Stimulated activated CD8-positive, alpha-beta memory T cell treated with anti-CD3 and anti-CD28 coated beads, Interleukin-12 subunit alpha, Interleukin-12 subunit beta, amount 100 ng/mL, for 24 hours (primary cell): ENCODE data around the gene ERC2.

Experiments used
- DNase-seq: peaks from one replicate; pipeline ENCODE4 v3.0.0-alpha.2; 2020; ENCODE audit errors: extremely low read depth

ERC2 gene

DNA sequence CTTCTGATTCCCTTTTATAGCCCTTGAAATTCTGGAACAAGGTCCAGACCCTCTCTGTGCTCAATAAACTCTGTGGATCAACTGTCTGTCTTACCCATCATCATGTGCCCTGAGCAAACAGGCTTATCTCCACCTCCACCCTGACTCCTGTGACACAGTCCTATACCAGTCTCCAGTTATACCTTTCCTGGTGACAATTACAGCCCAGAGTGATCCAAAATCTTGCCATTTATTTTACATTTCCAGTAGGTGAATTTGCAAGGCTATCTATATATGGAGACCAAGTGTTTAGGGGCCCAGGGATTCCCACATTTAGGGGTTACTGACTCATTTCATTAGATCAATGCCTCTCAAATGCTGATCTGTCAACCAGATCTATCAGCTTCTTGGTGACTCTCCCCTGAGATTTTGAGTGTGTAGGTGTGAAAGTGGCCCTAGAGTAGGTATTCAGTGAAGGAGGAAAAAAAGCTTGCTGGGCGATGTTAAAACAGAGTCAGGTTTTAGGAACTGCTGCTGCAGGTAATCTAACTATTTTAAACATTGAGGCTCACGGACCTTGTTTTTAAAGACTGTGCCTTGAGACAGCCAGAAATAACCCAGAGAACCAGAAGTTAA, 751.5 kb downstream of the ERC2 start:
- DNase-seq, result no peak

DNA sequence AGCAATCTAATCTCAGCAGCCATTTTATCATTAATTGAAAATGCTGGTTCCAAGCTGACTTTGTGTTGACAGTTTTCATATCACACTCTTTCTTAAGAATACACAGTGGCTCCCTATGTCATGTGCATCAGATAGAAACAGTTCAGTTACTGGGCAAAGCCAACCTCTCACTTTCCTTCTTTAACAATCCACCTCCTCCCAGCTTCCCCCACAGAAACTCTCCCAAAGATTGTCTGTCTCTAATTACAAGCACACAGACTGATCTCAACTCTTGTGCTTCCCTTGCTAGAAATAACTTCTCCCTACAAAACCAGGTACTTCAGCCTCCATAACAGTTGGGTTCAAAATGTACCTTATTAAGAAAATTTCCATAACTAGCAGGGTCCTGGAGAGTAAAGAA, 752.2 kb downstream of the ERC2 start:
- DNase-seq, result no peak

DNA sequence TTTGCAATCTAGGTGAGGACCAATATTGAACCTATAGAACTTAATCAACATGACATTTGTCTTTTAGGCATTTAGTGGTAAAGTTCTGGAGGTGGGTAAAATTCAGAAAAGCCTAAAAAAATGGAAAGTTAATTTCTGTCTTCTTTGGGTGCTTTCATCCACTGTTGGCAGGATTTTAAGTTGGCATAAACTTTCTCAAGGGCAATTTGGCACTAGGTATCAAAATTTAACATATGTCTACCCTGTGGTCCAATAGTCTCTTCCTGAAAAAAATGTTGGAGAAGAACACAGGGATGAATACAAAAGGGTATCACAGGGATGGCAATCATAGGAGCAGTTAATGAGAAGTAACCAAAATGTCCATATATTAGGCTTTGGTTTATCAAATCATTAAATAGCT, 754.2 kb downstream of the ERC2 start:
- no peak for DNase-seq

DNA sequence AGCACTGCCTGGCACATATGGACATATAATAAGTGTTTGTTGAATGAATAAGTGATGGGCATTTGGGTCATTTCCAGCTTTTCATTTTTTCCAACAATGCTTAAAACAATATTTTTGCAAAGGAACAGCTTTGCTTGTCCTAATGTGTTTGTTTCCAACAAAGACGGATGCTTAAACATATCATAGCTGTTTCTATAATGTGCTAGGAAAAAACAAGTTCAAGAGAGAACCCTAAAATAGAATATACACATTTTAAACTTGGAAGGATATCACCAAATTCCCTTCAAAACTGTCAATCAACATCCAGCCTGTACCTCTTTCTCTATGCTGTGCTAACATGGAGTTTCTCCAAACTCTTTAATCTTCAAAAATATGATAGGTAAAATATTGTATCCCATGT, 756.6 kb downstream of the ERC2 start:
- DNase-seq, result no peak

DNA sequence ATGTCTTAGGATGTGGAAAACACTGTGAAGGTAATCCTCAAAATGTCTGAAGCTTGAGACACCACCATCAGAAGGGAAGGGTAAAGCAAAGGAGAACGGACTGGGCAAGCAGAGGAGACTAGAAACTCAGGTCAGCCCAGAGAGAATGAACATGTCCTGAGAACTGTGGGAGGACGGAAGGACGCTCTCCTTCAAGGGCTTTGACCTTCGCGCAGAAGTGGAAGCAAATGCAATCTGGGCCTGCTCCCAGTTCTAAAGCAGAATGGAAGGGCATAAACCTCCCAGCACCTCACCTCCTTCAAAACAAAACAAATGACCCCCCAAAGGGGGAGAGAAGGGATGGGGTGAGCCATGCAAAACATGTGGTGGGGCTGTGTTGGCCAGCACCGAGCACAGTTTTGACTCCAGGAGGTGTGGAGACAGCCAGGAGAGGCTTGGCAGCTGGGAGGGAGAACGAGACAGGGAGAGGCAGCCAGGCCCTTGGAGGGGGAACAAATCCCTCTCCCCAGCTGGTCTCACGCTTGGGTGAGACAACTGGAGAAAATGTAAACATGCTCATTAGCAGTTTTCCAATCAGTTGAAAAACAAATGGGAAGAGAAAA, 758.8 kb downstream of the ERC2 start:
- DNase-seq, result no peak

DNA sequence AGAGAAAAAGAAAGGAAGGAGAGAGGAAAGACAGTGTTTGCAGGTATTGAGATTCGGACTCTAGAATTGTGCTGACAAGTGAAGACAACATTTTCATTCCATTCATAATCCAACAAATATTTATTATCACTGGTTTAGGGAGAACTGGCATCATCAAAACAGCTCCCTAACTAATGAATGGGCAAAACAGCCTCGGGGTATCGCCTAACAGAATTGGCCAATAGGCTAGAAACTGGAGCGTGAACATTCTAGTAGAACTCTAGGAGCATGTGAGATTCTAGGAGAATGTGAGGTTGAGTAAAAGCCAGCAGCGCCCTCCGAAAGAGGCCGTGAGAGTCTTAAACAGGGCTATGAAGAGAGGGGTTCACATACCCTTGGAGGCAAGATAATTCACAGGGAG, 759.3 kb downstream of the ERC2 start:
- no peak for DNase-seq

DNA sequence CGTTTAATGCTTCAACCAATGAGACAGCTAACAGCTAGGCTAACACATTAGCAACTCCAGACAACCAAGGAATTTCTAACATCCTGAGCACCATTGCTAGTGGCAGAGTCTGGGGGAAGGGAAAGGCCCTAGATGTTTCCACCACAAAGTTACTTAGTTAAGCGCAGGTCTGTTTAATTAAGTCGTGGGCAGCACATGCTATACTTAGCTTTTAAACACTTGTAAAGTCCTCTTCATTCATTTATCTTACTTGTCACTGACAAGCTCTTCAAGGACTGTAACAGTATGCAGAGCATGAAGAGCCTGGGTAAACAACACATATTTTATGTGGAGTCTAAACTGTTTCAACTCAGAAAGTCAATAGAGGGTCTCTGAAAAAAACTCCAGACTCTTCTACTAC, 760.0 kb downstream of the ERC2 start:
- no peak for DNase-seq

DNA sequence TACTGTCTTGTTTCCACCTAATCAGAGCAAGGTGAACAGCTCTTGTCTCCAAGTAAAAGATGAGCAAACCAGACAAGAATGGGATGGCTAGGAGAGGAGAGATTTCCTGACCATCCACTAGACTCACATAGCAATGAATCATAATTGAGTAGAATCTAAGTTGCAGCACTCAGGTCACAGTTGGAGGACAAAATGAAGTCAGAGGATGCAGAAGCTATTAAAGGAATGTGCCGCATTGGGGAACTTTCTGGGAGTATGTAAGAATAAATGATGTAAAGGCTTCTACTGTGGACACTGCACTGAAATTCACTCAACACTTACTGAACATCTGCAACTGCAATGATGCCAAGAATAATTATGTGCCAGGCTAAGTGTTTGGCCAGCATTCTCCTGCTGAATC, 763.7 kb downstream of the ERC2 start:
- DNase-seq, result no peak

DNA sequence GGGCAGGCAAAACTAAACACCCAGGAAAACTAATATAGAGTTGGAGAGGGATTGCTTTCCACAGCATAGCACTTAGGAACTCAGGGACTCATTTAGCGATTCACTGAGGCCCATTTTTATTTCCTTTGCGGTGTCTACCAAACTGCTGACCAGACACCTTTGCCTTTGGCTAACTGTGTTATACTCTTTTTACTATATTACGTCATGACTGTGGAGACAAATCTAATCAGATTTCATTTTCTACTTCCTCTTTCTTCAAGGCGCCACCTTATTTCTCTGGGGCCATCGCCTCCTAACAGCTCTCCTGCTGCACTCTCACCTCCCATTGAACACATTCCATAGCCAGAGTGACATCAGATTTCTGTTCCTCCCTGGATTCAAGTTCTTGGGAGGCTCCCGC, 765.4 kb downstream of the ERC2 start:
- no peak for DNase-seq

DNA sequence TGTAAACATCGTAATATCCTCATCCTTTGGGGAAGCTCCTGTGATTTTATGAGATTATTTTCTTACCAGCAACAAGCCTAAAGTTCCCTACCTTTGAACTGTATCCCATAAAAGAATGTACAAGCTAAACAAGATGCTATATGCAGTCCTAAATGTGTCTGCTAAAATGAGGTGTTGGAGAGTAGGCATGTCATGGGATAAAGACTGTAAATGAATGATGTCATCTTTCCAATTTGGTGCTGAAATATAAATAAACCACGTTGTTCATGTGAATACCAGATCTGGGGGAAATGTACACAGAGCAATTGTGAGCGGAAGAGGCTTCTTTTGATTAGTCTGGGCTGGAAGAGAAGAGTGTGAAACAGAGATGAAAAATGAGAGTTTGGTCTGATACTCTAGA, 766.3 kb downstream of the ERC2 start:
- no peak for DNase-seq

DNA sequence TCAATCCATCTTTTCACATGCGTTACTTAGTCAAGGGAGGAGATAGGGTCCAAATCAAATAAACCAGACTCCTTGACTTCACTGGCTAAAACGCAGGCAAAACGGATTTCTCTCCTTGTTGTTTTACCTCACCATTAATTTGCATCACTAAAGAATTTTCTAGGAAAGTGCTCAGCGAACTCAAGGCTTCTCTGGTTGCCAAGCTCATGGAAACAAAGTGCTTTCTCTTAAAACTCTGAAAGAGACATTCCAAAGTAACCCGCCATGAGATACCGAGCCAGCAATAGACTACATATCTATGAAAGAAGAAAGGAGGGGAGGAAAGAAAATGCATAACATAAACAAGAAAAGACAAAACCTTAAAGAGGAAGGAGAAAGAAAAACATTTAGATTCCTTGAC, 769.4 kb downstream of the ERC2 start:
- DNase-seq, result no peak

DNA sequence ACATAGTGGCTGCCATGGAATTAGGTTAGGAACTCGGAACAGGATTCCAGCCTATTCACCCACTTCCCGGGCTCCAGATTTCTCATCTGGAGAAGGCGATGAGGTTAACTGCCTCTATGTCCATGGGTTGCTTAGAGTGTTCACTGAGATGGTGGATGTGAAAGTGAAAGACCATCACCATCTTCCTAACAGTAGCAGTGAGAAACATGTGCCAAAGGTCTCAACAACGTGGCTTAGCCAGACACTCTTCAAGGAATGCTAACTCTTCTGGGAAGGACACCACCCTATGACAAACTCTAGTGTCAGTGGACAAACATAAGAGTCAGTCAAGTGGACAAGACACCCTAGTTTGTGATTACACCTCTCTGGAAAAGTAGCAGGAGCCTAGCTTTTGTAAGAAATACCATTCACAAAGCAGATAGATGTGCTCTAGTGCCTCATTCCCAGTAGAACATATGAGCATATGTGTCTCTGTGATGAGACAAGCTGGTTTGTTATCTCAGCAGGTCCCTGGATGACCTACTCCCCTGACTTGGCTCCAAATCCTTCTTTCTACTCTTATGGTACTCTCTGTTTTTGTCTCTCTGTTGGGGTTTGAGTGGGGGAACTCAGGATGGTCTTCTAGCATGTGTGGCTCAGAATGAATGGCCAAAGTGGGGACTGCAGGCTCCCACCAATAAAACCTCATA, 770.9 kb downstream of the ERC2 start:
- DNase-seq, result no peak

DNA sequence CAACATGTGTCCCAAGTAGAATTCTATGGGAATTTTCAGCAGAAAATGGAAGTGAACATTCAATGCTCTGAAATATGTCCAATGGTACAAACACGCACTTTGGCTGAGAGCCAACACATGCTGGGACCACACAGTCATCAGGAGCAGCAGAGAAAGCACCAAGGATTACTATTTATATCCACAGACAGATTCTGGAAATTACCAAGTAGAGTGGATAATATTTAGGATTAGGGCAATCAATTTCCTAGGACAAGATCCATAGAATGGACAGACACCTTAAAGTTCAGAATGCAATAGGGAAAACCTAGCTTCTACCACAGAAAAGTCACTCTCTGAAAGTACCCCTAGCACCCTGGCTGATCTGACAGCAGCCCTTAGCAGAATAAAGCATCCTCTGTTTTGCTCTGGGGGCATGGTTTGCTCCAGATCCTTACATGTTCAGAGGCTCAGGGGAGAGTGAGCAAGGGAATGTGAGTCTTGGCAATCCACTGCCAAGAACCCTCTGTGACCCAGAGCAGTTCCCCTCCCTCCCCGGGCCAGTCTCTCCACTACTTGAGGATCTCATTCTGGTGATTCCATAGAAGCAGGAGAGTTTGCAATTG, 775.2 kb downstream of the ERC2 start:
- DNase-seq, result no peak

DNA sequence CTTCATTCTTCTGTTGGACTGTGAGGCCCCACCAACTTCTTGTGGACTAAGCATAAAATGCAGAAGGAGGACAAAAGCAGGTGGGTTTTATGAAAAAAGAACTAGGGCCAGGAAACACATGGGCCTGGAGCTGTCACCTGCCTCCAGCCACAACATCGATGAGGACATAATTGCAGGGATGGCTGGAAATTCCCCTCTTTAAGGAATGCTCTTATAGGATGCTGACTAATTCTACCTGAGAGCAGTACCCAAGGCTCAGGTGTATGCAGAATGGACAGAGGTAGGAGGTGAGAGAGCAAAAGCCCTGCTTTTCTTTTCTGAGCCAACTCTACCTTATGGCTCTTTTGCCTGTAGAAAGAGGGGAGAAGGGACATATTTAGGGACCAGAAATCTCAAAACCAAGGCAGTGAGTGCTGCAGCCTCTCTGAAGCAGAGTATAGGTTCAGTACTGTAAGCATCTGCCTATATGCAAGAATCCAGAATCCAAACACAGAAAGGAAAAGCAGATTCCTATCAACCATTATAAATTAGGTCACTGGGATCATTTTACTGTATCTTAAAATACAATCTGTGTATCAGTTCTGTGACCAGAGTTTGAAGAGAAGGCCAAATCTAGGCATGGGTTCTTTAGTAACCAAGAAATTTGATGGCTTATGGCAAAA, 775.8 kb downstream of the ERC2 start:
- DNase-seq, result no peak

DNA sequence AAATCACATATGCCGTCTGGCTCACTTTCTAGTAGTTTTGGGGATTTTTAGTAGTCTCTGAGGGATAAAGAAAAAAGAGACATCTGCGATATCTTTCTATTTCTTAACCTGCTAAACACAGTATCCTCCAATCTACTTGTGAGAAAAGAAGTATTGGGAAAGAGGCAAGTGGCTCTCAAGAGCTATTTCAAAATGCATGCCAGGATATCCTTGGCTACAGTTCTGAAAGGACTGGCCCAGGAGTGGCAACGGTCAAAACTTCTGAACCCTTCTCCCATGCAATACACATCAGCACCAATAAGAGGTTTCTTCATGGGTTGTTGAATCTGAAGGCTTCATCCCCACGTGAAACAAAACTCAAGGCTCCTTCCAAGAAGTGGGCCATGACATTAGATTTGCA, 777.1 kb downstream of the ERC2 start:
- DNase-seq, result no peak

DNA sequence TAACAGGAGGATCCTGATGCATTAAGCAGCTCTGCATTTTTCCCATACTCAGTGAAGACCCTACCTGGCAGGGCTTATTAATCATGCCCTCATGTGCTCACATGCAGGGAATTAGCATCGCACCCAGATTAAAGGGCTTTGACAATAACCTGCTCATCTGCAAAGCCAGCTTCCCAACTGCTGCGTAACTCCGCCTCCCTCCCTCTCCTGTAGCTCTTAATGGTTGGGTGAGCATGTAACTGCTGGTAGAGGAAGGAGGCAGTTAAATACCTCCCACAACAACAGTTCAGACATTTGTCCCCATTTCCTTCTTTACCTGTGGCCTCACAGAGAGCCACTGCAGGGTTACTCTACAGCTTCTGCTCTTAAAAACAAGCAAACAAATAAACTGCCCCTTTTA, 777.5 kb downstream of the ERC2 start:
- no peak for DNase-seq

DNA sequence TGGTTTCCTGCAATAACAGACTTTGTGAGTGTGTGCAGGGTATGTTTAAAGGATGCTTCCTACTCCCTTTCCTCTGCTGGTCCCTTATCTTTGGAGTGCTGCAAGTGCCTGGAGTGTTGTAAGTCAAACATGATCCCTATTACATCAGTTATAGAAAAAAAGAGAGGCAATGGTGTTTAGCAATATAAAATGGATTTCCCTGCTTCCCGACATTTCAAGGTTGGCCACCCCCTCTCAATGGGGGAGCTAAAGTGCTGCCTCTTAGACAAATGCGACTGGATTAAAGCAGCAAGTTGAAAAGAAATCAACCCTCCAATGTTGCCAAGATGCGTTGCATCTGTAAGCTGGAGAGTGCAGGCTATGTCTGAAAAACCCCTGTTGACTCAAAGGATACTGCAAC, 778.1 kb downstream of the ERC2 start:
- no peak for DNase-seq

DNA sequence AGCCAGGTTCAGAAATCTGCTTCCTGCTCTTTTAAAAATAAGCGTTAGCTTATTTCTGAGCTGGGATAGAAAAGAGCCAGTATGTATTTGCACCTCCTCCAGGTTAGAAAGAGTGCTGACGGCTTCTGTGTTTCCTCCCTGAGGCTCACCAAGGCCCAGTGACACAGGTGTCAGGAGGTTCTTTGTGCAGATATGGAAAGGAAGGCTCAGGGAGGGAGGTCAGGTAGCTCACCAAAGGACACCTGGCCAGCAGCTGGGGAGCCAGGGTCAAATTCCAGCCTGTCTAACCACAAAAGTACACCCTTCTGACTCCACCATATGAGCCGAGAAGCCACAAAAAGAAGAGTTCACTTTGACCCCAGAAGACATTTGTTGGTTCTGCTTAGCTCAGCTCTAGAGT, 780.1 kb downstream of the ERC2 start:
- DNase-seq, result no peak

DNA sequence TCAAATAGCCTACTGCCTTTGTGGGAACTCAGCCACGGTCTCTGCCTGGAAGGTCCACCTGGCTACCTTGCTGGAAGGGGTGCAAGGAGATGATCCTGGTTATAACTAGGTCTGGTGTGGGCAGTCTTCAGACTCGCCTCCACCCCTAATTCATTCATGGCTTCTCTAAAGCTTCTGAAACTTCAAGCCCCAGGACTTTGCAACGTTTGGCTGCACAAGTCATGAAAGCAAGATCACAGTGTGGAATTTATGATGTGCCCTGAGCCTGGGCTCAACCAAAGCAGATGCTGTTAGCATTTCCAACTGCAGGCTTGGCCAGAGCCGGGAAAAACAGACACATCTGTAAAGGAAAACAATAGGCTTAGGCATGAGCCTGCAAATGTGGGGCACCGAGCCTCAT, 780.7 kb downstream of the ERC2 start:
- DNase-seq, result no peak

DNA sequence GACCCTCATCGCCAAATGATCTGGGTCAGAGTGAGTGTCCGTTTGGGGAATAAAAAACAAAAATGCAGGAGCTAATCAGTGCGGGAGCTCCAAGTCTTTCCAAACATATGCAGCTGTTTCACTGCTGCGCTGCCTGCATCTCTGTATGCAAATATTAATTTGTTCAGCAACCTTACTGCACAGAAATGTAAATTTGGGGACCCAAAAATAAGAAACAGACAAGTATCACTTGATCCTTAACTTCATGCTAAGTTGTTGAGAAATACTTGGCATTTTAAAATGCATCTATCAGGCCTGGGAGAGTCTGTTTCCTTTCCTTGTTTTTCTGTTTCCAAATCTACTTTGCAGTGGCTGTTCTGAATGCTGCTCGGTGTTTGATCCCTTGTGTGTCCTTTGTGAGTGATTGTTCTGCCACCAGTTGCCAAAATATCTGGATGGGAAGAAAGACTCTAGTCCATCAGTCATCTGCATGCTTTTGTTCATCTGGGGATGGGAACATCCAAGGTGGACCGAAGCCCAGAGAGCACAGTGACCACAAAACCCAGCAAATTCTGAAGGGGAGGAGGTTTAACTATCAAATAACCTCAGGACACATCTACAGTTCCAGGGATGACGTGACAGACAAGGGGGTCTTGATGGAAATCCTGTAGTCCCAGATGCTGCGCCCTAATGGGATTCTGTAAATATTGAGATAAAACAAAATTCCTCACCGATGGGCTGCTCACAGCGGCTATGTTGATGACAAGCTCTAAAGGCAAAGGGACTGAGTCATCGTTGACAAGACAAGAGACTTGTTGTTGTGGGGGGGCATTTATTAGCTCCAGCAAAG, 781.6 kb downstream of the ERC2 start:
- DNase-seq, result no peak

DNA sequence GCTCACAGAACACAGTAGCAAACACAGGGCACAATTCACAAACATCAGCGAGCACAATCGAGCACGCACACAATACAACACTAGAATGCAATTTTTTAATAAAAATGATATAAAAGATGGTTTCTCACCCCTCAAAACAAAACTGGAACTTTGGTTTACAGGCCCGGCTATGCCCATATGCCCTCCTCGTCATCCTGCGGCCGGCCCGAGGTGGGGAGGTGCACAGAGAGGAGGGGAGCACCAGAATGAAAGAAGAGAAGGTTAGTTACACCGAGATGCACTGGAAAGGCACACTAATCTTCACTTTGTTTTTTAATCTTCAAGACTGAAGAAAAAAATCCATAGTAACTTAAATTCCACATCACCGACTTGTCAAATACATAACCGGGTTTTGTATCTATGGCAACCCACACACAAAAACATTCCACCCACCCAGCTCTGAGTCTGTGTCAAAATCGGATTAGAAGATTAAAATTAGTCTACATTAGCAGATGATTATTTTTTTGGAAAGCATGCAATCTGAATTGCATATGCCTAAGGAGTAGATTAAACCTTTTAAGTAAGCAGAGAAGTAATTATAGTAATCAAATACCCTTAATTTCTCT, 784.5 kb downstream of the ERC2 start:
- no peak for DNase-seq
